PC-9 (cell line): ENCODE results near the gene CDKN3. TPM values are rescaled to one million over a fixed set of nuclear protein-coding genes. Genes with fewer than 3 reads are reported as not detected.
A peak's percentile ranks its signal among the peaks of the same experiment; 100 is the strongest.

ENCODE experiments used
- BruUV-seq: library from RNA; stranded (reverse); fragments of 400-500 nt; replicated peaks from 2 replicates; lab custom pipeline; 2021; lab: Mats Ljungman, UMichigan
- CTCF ChIA-PET: fragments of 300-600 bp; sonication (Branson Sonifier 250); formaldehyde crosslinking; loops from one replicate; lab custom pipeline; 2022; ENCODE audit warnings: antibody characterized with exemption; lab: Charles Lee
- POLR2A ChIA-PET: fragments of 300-600 bp; sonication (Branson Sonifier 250); formaldehyde crosslinking; loops from one replicate; lab custom pipeline; 2022; ENCODE audit warnings: antibody characterized with exemption; ENCODE audit not compliant: unreplicated experiment; lab: Charles Lee
- DNase-seq, 2 experiments: peaks; one replicate each; pipeline versions ENCODE4 v3.0.0 to v3.0.0-alpha.2; 2015 to 2022; ENCODE audit warnings: mixed read lengths in 1 of 2
- H2AFZ ChIP-seq: fragments of 200-600 bp; sonication (generic); 2 replicates; pipeline ENCODE4 v1.8.1; 2017; ENCODE audit warnings: antibody characterized with exemption
- H3F3A ChIP-seq: fragments of 200-600 bp; sonication (generic); 2 replicates; pipeline ENCODE4 v1.8.1; 2017; ENCODE audit warnings: antibody characterized with exemption, mild to moderate bottlenecking, low read depth; ENCODE audit not compliant: insufficient read depth
- H3K27ac ChIP-seq: fragments of 200-600 bp; sonication (generic); 2 replicates; pipeline ENCODE4 v1.6.1; 2016; ENCODE audit warnings: mixed run types
- H3K27me3 ChIP-seq: fragments of 200-600 bp; sonication (generic); 2 replicates; pipeline ENCODE4 v1.6.1; 2016; ENCODE audit warnings: low read depth, mixed run types; ENCODE audit not compliant: insufficient read depth
- H3K36me3 ChIP-seq: fragments of 200-600 bp; sonication (generic); 2 replicates; pipeline ENCODE4 v1.6.1; 2016; ENCODE audit warnings: low read depth, mixed run types
- H3K4me1 ChIP-seq: fragments of 200-600 bp; sonication (generic); replicated peaks from 2 replicates; pipeline ENCODE4 v1.6.1; 2016; ENCODE audit warnings: mixed run types; ENCODE audit not compliant: insufficient read depth
- H3K4me2 ChIP-seq: fragments of 200-600 bp; sonication (generic); 2 replicates; pipeline ENCODE4 v1.6.1; 2017; ENCODE audit warnings: mixed run types
- H3K4me3 ChIP-seq: fragments of 200-600 bp; sonication (generic); 2 replicates; pipeline ENCODE4 v1.6.1; 2016; ENCODE audit warnings: mixed run types
- H3K79me2 ChIP-seq: fragments of 200-600 bp; sonication (generic); 2 replicates; pipeline ENCODE4 v1.6.1; 2017; ENCODE audit warnings: low read depth, mixed run types
- H3K9me2 ChIP-seq: fragments of 200-600 bp; sonication (generic); 2 replicates; pipeline ENCODE4 v1.8.1; 2017; ENCODE audit warnings: mild to moderate bottlenecking; ENCODE audit not compliant: insufficient read depth
- H3K9me3 ChIP-seq: fragments of 200-600 bp; sonication (generic); 2 replicates; pipeline ENCODE4 v1.8.1; 2016; ENCODE audit warnings: low read depth; ENCODE audit not compliant: insufficient read depth
- H4K20me1 ChIP-seq: fragments of 200-600 bp; sonication (generic); 2 replicates; pipeline ENCODE4 v1.8.1; 2017; ENCODE audit not compliant: insufficient read depth
- CTCF ChIP-seq: fragments of 200-600 bp; sonication (generic); conservative IDR thresholded peaks from 2 replicates; pipeline ENCODE4 v1.6.1; 2017; ENCODE audit warnings: mixed run types, antibody characterized with exemption, mild to moderate bottlenecking, moderate library complexity
- EZH2 ChIP-seq: fragments of 200-600 bp; sonication (generic); IDR thresholded peaks from 2 replicates; pipeline ENCODE4 v1.8.0; 2017; ENCODE audit warnings: antibody characterized with exemption, low read depth
- intact Hi-C: fragments of 100-400 bp; cut with micrococcal nuclease; formaldehyde crosslinking; loops from one replicate; pipeline ENCODE4 v1.10.0; 2022; ENCODE audit not compliant: unreplicated experiment
- total RNA-seq: library from RNA; stranded (reverse); gene quantifications from 2 replicates; pipeline ENCODE4 v1.2.3, GENCODE V29; 2021

CDKN3 gene
- total RNA-seq, 1 experiment from 2014 or later, result 105 TPM

- intact Hi-C loops, result loop anchor here (1.0 to 10.0 kb wide), 3 partner anchors 809 to 1383 kb away; no protein-coding TSS in a partner anchor
- Histone ChIP-seq H3K9me3 (no peaks in the 10 kb centered on the region; the same call in 1 of the 2 replicates), H3K4me1 (peaks cover 4% of the 10 kb centered on the region), H3F3A (no peaks in the 10 kb centered on the region), H4K20me1 (no peaks in the 10 kb centered on the region), H3K4me3 (no peak overlapping the region), H3K36me3 (no peaks in the 10 kb centered on the region), H3K4me2 (no peak overlapping the region), H3K9me2 (no peaks in the 10 kb centered on the region), H3K27me3 (no peaks in the 10 kb centered on the region), H3K27ac (no peak overlapping the region), H2AFZ (no peak overlapping the region), H3K79me2 (no peaks in the 10 kb centered on the region)
- DNase-seq, result peak in 1 of 2 experiments; percentile 48
- POLR2A ChIA-PET, result interaction anchor here (0.7 kb wide), 2 partner anchors 403 to 1131 kb away, joined by 3 to 10 read pairs; no protein-coding TSS in a partner anchor
- BruUV-seq, result no TSS peak
- TF ChIP-seq CTCF (peak; percentile 91), EZH2 (no peak)
- CTCF ChIA-PET, result interaction anchor here (0.5 to 2.2 kb wide), 11 partner anchors 19 to 1593 kb away, joined by 3 to 7 read pairs (median 3); no protein-coding TSS in a partner anchor
Measured at GRCh38 chr14:54348001-54348611, 48.7 kb upstream of the CDKN3 start.

GRCh38 chr14:54348923-54349620 lies 47.7 kb upstream of the CDKN3 start:
- no peaks in the 10 kb centered on the region for H3K79me2 ChIP-seq
- no peak overlapping the region for H2AFZ ChIP-seq

More at GRCh38 chr14:54348923-54349620, 47.7 kb upstream of the CDKN3 start:
- no peaks in the 10 kb centered on the region; the same call in 1 of the 2 replicates for H3K9me3 ChIP-seq
- H4K20me1 ChIP-seq, result no peaks in the 10 kb centered on the region
- H3K9me2 ChIP-seq, result no peaks in the 10 kb centered on the region
- BruUV-seq, result no TSS peak
- intact Hi-C loops, result loop anchor here (1.0 to 10.0 kb wide), 3 partner anchors 810 to 1384 kb away; no protein-coding TSS in a partner anchor
- H3K36me3 ChIP-seq, result no peaks in the 10 kb centered on the region
- no peaks in the 10 kb centered on the region for H3K27me3 ChIP-seq
- no peak for TF ChIP-seq EZH2
- TF ChIP-seq CTCF, result no peak
- DNase-seq, result no peak
- H3K4me1 ChIP-seq, result no peaks in the 10 kb centered on the region
- no peak overlapping the region for H3K27ac ChIP-seq
- H3F3A ChIP-seq, result no peaks in the 10 kb centered on the region
- no peak overlapping the region for H3K4me2 ChIP-seq
- CTCF ChIA-PET, result interaction anchor here (0.5 to 2.2 kb wide), 4 partner anchors 11 to 1053 kb away, joined by 3 to 6 read pairs (median 4); no protein-coding TSS in a partner anchor
- no peak overlapping the region for H3K4me3 ChIP-seq
- POLR2A ChIA-PET, result no interaction called here
